ENCODE data around the gene TRIO.

Gene TRIO

DNA sequence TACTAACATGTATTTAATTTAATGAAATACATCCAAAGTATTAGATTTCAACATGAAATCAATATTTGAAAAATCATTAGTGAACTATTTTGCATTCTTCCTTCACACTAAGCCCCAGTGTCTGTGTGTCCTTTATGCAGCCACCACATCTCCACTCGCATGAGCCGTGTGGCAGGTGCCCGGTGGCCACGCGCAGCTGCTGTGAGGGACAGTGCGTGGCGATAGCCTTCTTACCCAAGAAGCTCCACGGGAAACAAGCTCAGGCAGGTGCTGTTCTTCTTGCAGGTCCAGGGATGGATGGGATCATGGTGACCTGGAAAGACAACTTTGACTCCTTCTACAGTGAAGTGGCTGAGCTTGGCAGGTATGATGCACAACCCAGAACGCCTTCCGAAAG, 359.1 kb downstream of the TRIO start:
- no peaks in the 10 kb centered on the region for H3K36me3 Mint-ChIP-seq (ENCODE audit: low read depth)
- H3K4me3 Mint-ChIP-seq = no peak overlapping the region
- H3K27me3 Mint-ChIP-seq (ENCODE audit: low read depth) = no peaks in the 10 kb centered on the region
- no peak overlapping the region for H3K27ac Mint-ChIP-seq
- H3K4me1 Mint-ChIP-seq (ENCODE audit: low read depth) = no peaks in the 10 kb centered on the region
- no peaks in the 10 kb centered on the region for H3K9me3 Mint-ChIP-seq

- Mint-ChIP-seq H3K4me1 (ENCODE audit: low read depth) (no peaks in the 10 kb centered on the region), H3K27me3 (ENCODE audit: low read depth) (no peaks in the 10 kb centered on the region), H3K36me3 (ENCODE audit: low read depth) (no peaks in the 10 kb centered on the region), H3K9me3 (no peaks in the 10 kb centered on the region), H3K4me3 (no peak overlapping the region), H3K27ac (no peak overlapping the region)
Observed at GRCh38 chr5:14503017-14503680, 360.0 kb downstream of the TRIO start.

GRCh38 chr5:14503681-14504331, 360.7 kb downstream of the TRIO start:
- no peaks in the 10 kb centered on the region for H3K9me3 Mint-ChIP-seq
- H3K36me3 Mint-ChIP-seq (ENCODE audit: low read depth) = no peaks in the 10 kb centered on the region
- H3K27me3 Mint-ChIP-seq (ENCODE audit: low read depth) = no peaks in the 10 kb centered on the region
- H3K4me3 Mint-ChIP-seq = no peak overlapping the region
- no peaks in the 10 kb centered on the region for H3K4me1 Mint-ChIP-seq (ENCODE audit: low read depth)
- no peak overlapping the region for H3K27ac Mint-ChIP-seq

DNA sequence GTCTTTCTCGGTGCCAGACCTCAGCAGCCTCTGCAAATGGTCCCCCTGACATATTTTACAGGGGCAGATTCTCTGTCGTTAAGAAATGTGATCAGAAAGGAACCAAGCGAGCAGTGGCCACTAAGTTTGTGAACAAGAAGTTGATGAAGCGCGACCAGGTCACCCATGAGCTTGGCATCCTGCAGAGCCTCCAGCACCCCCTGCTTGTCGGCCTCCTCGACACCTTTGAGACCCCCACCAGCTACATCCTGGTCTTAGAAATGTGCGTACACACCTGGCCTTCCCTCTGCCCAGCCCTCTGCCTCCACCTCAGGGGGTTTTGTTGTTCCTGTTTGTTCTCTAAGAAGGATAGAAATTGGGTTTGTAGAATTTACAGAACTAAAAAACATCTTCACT, 361.2 kb downstream of the TRIO start:
- Mint-ChIP-seq H3K27me3 (ENCODE audit: low read depth) (no peaks in the 10 kb centered on the region), H3K27ac (no peak overlapping the region), H3K4me1 (ENCODE audit: low read depth) (no peaks in the 10 kb centered on the region), H3K4me3 (no peak overlapping the region), H3K36me3 (ENCODE audit: low read depth) (no peaks in the 10 kb centered on the region), H3K9me3 (no peaks in the 10 kb centered on the region)

DNA sequence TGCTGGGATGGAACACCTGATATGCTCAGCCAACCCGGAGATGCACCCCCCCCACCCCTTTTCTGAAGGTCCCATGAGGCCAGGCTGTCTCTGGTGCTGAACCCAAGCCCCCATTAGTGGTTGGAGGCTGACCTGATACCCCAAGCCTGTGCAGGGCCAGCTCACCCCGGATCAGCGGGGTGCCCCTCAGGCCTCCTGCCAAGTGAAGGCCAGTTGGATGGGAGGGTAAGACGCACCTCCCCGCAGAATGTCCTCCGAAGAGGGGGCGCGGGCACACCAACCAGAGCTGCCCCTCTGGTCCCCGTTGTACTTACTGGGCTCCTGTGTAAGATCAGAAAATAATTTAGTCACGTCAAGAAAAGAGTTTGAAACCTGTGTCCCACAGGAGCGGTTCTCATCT, 361.7 kb downstream of the TRIO start:
- no peak overlapping the region for H3K4me3 Mint-ChIP-seq
- H3K36me3 Mint-ChIP-seq (ENCODE audit: low read depth) = no peaks in the 10 kb centered on the region
- H3K27ac Mint-ChIP-seq = no peak overlapping the region
- no peaks in the 10 kb centered on the region for H3K9me3 Mint-ChIP-seq
- no peaks in the 10 kb centered on the region for H3K4me1 Mint-ChIP-seq (ENCODE audit: low read depth)
- H3K27me3 Mint-ChIP-seq (ENCODE audit: low read depth) = no peaks in the 10 kb centered on the region

- H3K36me3 Mint-ChIP-seq (ENCODE audit: low read depth) = no peaks in the 10 kb centered on the region
- H3K4me1 Mint-ChIP-seq (ENCODE audit: low read depth) = no peaks in the 10 kb centered on the region
- H3K27ac Mint-ChIP-seq = no peak overlapping the region
- H3K27me3 Mint-ChIP-seq (ENCODE audit: low read depth) = no peaks in the 10 kb centered on the region
- no peak overlapping the region for H3K4me3 Mint-ChIP-seq
- no peaks in the 10 kb centered on the region for H3K9me3 Mint-ChIP-seq
Observed at GRCh38 chr5:14505310-14506139, 362.4 kb downstream of the TRIO start.

DNA sequence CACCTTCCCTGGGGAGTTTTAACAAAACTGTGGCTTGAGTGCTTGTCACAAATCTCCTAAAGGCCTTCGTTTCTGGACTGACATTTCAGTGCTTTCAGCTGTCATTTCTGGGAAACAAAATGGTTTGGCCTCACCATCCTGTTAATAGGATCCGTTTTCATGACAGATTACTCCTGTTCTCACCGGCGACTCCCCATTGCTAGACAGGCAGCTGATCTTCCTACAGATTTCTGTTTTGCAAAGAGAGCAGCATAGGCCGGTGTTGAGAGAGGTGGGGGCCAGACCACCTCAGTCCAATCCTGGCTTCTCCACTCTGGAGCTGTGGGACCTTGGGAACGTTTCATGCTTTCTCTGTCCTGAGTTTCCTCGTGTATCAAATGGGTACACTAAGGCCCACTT, 363.0 kb downstream of the TRIO start:
- no peaks in the 10 kb centered on the region for H3K27me3 Mint-ChIP-seq (ENCODE audit: low read depth)
- no peak overlapping the region for H3K4me3 Mint-ChIP-seq
- no peaks in the 10 kb centered on the region for H3K9me3 Mint-ChIP-seq
- no peaks in the 10 kb centered on the region for H3K36me3 Mint-ChIP-seq (ENCODE audit: low read depth)
- no peak overlapping the region for H3K27ac Mint-ChIP-seq
- H3K4me1 Mint-ChIP-seq (ENCODE audit: low read depth) = no peaks in the 10 kb centered on the region

- no peaks in the 10 kb centered on the region for H3K27me3 Mint-ChIP-seq (ENCODE audit: low read depth)
- no peaks in the 10 kb centered on the region for H3K36me3 Mint-ChIP-seq (ENCODE audit: low read depth)
- H3K4me1 Mint-ChIP-seq (ENCODE audit: low read depth) = no peaks in the 10 kb centered on the region
- no peak overlapping the region for H3K4me3 Mint-ChIP-seq
- H3K27ac Mint-ChIP-seq = no peak overlapping the region
- no peaks in the 10 kb centered on the region for H3K9me3 Mint-ChIP-seq
Observed at GRCh38 chr5:14506661-14507060, 363.5 kb downstream of the TRIO start.

DNA sequence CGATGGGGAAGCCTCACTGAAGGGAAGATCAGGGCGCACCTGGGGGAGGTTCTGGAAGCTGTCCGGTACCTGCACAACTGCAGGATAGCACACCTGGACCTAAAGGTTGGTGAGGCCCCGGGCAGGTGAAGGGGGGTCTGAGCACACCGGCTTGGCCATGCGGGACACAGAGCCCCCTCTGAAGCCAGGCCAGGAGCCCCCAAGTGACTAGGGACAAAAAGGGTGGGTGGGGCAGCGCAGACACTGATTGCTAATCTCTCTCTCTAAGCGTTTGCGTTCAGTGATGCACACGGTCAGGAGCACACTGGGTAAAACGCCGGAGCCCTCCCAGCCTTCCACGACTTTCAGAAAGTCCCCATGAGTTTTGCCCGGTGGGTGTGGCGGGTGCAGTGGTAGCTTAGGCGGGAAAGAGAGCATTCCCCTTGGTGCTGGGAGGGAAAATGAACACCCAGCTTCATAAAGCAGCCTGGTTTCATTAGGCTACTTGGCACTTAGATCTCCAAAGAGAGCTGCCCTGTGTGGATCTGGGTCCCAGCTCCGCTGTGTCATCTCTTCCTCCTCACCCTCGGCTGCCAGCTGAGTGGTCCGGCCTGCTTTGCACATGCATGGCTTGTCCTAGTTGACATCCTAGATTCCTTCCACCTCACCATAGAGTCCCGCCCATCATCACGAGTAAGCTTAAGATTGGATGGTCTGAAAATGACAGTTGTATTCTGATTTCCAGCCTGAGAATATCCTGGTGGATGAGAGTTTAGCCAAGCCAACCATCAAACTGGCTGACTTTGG, 364.2 kb downstream of the TRIO start:
- Mint-ChIP-seq H3K27ac (no peak overlapping the region), H3K36me3 (ENCODE audit: low read depth) (no peaks in the 10 kb centered on the region), H3K9me3 (no peaks in the 10 kb centered on the region), H3K4me1 (ENCODE audit: low read depth) (no peaks in the 10 kb centered on the region), H3K4me3 (no peak overlapping the region), H3K27me3 (ENCODE audit: low read depth) (no peaks in the 10 kb centered on the region)

DNA sequence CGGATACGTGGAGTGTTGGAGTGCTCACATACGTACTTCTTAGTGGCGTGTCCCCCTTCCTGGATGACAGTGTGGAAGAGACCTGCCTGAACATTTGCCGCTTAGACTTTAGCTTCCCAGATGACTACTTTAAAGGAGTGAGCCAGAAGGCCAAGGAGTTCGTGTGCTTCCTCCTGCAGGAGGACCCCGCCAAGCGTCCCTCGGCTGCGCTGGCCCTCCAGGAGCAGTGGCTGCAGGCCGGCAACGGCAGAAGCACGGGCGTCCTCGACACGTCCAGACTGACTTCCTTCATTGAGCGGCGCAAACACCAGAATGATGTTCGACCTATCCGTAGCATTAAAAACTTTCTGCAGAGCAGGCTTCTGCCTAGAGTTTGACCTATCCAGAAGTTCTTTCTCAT, 364.9 kb downstream of the TRIO start:
- no peaks in the 10 kb centered on the region for H3K9me3 Mint-ChIP-seq
- no peaks in the 10 kb centered on the region for H3K4me1 Mint-ChIP-seq (ENCODE audit: low read depth)
- no peak overlapping the region for H3K27ac Mint-ChIP-seq
- H3K36me3 Mint-ChIP-seq (ENCODE audit: low read depth) = no peaks in the 10 kb centered on the region
- H3K4me3 Mint-ChIP-seq = no peak overlapping the region
- no peaks in the 10 kb centered on the region for H3K27me3 Mint-ChIP-seq (ENCODE audit: low read depth)

- H3K27me3 Mint-ChIP-seq (ENCODE audit: low read depth) = no peaks in the 10 kb centered on the region
- H3K27ac Mint-ChIP-seq = no peak overlapping the region
- H3K9me3 Mint-ChIP-seq = no peaks in the 10 kb centered on the region
- H3K4me1 Mint-ChIP-seq (ENCODE audit: low read depth) = no peaks in the 10 kb centered on the region
- no peaks in the 10 kb centered on the region for H3K36me3 Mint-ChIP-seq (ENCODE audit: low read depth)
- no peak overlapping the region for H3K4me3 Mint-ChIP-seq
Observed at GRCh38 chr5:14509556-14509955, 366.4 kb downstream of the TRIO start.

GRCh38 chr5:14510156-14510734, 367.1 kb downstream of the TRIO start:
- no peak overlapping the region for H3K27ac Mint-ChIP-seq
- H3K9me3 Mint-ChIP-seq = no peaks in the 10 kb centered on the region
- no peak overlapping the region for H3K4me3 Mint-ChIP-seq

DNA sequence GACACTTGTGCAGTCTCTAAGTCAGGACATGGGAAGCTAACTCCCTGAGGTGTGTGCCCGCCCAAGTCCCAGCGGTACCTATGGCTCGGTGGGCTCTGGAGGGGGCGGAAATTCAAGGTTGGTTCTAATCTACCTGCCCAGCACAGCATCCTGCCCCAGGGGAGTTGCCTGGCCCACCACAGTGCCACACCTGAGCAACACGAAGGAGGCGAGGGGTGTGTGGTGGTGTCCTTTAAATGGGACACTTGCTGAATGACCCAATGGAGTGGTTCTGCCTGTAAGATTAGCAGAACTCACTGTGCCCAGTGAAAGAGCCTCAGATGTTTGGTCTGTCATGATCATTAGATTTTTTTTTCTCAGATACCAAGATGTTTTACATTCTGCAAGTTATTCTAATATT, 367.7 kb downstream of the TRIO start:
- no peaks in the 10 kb centered on the region for H3K36me3 Mint-ChIP-seq (ENCODE audit: low read depth)
- no peaks in the 10 kb centered on the region for H3K4me1 Mint-ChIP-seq (ENCODE audit: low read depth)
- H3K27me3 Mint-ChIP-seq (ENCODE audit: low read depth) = no peaks in the 10 kb centered on the region
- peaks cover 2% of the 10 kb centered on the region for H3K9me3 Mint-ChIP-seq
- no peak overlapping the region for H3K4me3 Mint-ChIP-seq
- H3K27ac Mint-ChIP-seq = no peak overlapping the region

More at GRCh38 chr5:14510156-14510734, 367.1 kb downstream of the TRIO start:
- no peaks in the 10 kb centered on the region for H3K36me3 Mint-ChIP-seq (ENCODE audit: low read depth)
- H3K4me1 Mint-ChIP-seq (ENCODE audit: low read depth) = no peaks in the 10 kb centered on the region
- H3K27me3 Mint-ChIP-seq (ENCODE audit: low read depth) = no peaks in the 10 kb centered on the region

DNA sequence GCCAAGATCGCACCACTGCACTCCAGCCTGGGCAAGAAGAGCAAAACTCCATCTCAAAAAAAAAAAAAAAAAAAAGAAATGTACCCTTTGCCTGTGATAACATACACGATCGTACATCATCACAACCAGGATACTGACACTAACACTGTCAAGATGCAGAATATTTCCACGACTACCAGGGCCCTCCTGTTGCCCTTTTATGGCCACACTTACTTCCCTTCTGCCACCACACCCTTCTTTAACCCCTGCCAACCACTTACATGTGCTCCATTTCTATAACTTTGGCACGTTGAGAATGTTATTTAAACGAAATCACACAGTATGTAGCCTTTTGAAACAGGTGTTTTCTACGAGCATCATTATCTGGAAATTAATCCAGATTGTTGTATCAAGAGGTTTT, 369.4 kb downstream of the TRIO start:
- Mint-ChIP-seq H3K27ac (no peak overlapping the region), H3K27me3 (ENCODE audit: low read depth) (no peaks in the 10 kb centered on the region), H3K36me3 (ENCODE audit: low read depth) (no peaks in the 10 kb centered on the region), H3K4me3 (no peak overlapping the region), H3K9me3 (peaks cover 4% of the 10 kb centered on the region), H3K4me1 (ENCODE audit: low read depth) (no peaks in the 10 kb centered on the region)
